Upper lobe of left lung (tissue), 4 donors: ENCODE measurements around the gene DLL4.

ENCODE experiments used
- EP300 ChIP-seq, 4 donors: sonication (generic); formaldehyde crosslinking; IDR thresholded peaks; one replicate each; pipeline ENCODE4 v1.5.1; 2017; ENCODE audit warnings: antibody characterized with exemption in 4 of 4, control low read depth in 2 of 4
- POLR2A ChIP-seq, 4 donors: fragments of 450-650 bp; IDR thresholded peaks; one replicate each; pipeline ENCODE4 v1.5.1; 2016 to 2017; ENCODE audit warnings: antibody characterized with exemption in 4 of 4, mild to moderate bottlenecking in 2 of 4
- TF ChIP-seq, protein P1 (sequence below), 6 experiments: fragments of 450-650 bp in 4 of 6; fragments of 200-600 bp in 2 of 6; sonication (generic) in 2 of 6; IDR thresholded peaks; one replicate each; pipeline ENCODE4 v1.5.1; 2016 to 2019; ENCODE audit warnings: antibody characterized with exemption in 6 of 6

DNA sequence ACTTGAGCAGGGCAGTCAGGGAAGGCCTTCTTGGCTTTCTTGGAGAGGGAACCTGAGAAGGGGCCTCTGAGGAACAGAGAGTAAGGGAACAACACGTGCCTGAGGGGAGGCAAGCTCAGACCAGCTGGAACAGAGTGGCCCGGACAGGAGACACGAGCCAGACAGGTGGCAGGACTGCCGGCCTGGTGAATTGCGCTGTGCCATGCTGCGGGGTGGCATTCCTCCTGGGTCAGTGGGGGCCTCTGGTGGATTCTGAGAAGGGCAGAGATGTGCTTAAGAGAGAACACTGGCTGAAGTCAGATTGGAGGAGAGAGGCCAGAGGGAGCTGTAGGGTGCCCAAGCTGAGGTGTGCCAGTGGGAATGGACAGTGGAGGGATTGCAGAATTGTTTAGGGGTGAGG lies 29.0 kb downstream of the DLL4 start:
- TF ChIP-seq, protein P1, sequence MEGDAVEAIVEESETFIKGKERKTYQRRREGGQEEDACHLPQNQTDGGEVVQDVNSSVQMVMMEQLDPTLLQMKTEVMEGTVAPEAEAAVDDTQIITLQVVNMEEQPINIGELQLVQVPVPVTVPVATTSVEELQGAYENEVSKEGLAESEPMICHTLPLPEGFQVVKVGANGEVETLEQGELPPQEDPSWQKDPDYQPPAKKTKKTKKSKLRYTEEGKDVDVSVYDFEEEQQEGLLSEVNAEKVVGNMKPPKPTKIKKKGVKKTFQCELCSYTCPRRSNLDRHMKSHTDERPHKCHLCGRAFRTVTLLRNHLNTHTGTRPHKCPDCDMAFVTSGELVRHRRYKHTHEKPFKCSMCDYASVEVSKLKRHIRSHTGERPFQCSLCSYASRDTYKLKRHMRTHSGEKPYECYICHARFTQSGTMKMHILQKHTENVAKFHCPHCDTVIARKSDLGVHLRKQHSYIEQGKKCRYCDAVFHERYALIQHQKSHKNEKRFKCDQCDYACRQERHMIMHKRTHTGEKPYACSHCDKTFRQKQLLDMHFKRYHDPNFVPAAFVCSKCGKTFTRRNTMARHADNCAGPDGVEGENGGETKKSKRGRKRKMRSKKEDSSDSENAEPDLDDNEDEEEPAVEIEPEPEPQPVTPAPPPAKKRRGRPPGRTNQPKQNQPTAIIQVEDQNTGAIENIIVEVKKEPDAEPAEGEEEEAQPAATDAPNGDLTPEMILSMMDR (IDR thresholded peaks at IDR 0.05): no peak
- TF ChIP-seq POLR2A (IDR thresholded peaks at IDR 0.05) (no peak), EP300 (IDR thresholded peaks at IDR 0.05) (no peak)
